Gastroesophageal sphincter (tissue), 4 donors: Measurements from ENCODE around the gene BCL2L13. TPM values are rescaled to one million over a fixed set of nuclear protein-coding genes. Genes with fewer than 3 reads are reported as not detected.

Experiments
- ATAC-seq: fragments of 150-250 bp; one replicate; pipeline ENCODE4 v1.9.1; 2016; ENCODE audit warnings: mild to moderate bottlenecking, moderate library complexity
- H3K27ac ChIP-seq, 4 donors: fragments of 200-600 bp; sonication (generic) in 3 of 4; 1 replicate in 3 of 4; 2 replicates in 1 of 4; pipeline ENCODE4 v1.5.1; 2016 to 2019
- H3K27me3 ChIP-seq: fragments of 200-600 bp; sonication (generic); one replicate; pipeline ENCODE4 v1.5.1; 2019
- H3K36me3 ChIP-seq, 2 donors: fragments of 200-600 bp; sonication (generic); one replicate each; pipeline ENCODE4 v1.5.1; 2019; ENCODE audit warnings: control low read depth in 1 of 2
- H3K4me1 ChIP-seq, 3 donors: fragments of 200-600 bp; sonication (generic); 1 replicate in 2 of 3; 2 replicates in 1 of 3; pipeline ENCODE4 v1.5.1; 2016 to 2019; ENCODE audit warnings: control low read depth in 2 of 3
- H3K4me3 ChIP-seq, 2 donors: fragments of 200-600 bp; sonication (generic); one replicate each; pipeline ENCODE4 v1.5.1; 2019; ENCODE audit warnings: mild to moderate bottlenecking in 1 of 2, moderate library complexity in 1 of 2
- H3K9me3 ChIP-seq, 3 donors: fragments of 200-600 bp; sonication (generic); one replicate each; pipeline ENCODE4 v1.5.1; 2017 to 2019; ENCODE audit warnings: control low read depth in 2 of 3
- EP300 ChIP-seq: sonication (generic); formaldehyde crosslinking; IDR thresholded peaks from one replicate; pipeline ENCODE4 v1.6.1; 2017; ENCODE audit warnings: antibody characterized with exemption, mild to moderate bottlenecking
- POLR2A ChIP-seq, 2 donors: fragments of 450-650 bp; IDR thresholded peaks; one replicate each; pipeline ENCODE4 v1.6.1; 2017; ENCODE audit warnings: antibody characterized with exemption in 2 of 2, mild to moderate bottlenecking in 2 of 2, moderate library complexity in 1 of 2
- POLR2AphosphoS5 ChIP-seq: sonication (generic); formaldehyde crosslinking; IDR thresholded peaks from one replicate; pipeline ENCODE4 v1.6.1; 2017; ENCODE audit warnings: antibody characterized with exemption
- WGBS, 2 donors: methylation state at CpG; one replicate each; pipeline ENCODE4 v1.1.5; 2018; ENCODE audit warnings: low coverage in 1 of 2; 5-methylcytosine and 5-hydroxymethylcytosine counted together
- total RNA-seq, 4 donors: library from RNA; depleted of rRNA; stranded (reverse); fragments of >200 nt; gene quantifications; one replicate each; pipeline ENCODE4 v1.1.0, GENCODE V29; 2016
- TF ChIP-seq, protein P1 (sequence below), 4 experiments: fragments of 200-600 bp in 2 of 4; fragments of 450-650 bp in 2 of 4; sonication (generic) in 1 of 4; IDR thresholded peaks; one replicate each; pipeline ENCODE4 v1.5.1; 2017 to 2019; ENCODE audit warnings: antibody characterized with exemption in 4 of 4, mild to moderate bottlenecking in 2 of 4, moderate library complexity in 2 of 4

BCL2L13 gene
- total RNA-seq, 4 donors from 2014 or later = 68.5 to 193 (median 131) TPM

DNA sequence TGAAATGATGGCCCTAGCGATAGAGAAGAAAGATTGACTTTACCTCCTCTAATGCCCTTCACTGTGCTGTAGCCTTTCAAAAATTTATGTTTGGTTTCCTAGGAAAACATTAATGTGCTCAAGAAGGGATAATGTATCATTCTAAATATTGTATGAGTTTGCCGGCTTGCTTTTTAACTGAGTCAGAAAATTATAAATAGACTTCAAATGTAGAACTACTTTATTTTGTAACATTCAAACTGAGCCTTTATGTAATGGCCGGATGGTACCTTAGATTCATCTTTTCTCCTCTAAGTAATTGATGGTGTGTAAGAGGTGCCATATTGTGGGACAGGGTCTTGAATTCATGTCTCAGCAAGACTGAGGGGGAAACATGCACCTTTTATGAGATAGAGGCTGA is 78.0 kb downstream of the BCL2L13 start:
- Histone ChIP-seq H3K36me3 (no peaks in the 10 kb centered on the region), H3K4me1 (peaks cover 0 to 48% (median 4%) of the 10 kb centered on the region in 3 donors), H3K27ac (peak overlapping the region; percentile 29 to 79 (median 70)), H3K9me3 (peaks cover 0 to 2% (median 0%) of the 10 kb centered on the region in 3 donors), H3K27me3 (no peaks in the 10 kb centered on the region), H3K4me3 (no peak overlapping the region)
- WGBS, 2 donors = 25 to 71% methylated on average over 3 of the region's 3 CpGs
- ATAC-seq = no peak
- no peak for TF ChIP-seq EP300
- TF ChIP-seq POLR2AphosphoS5 = no peak
- TF ChIP-seq, protein P1, sequence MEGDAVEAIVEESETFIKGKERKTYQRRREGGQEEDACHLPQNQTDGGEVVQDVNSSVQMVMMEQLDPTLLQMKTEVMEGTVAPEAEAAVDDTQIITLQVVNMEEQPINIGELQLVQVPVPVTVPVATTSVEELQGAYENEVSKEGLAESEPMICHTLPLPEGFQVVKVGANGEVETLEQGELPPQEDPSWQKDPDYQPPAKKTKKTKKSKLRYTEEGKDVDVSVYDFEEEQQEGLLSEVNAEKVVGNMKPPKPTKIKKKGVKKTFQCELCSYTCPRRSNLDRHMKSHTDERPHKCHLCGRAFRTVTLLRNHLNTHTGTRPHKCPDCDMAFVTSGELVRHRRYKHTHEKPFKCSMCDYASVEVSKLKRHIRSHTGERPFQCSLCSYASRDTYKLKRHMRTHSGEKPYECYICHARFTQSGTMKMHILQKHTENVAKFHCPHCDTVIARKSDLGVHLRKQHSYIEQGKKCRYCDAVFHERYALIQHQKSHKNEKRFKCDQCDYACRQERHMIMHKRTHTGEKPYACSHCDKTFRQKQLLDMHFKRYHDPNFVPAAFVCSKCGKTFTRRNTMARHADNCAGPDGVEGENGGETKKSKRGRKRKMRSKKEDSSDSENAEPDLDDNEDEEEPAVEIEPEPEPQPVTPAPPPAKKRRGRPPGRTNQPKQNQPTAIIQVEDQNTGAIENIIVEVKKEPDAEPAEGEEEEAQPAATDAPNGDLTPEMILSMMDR (IDR thresholded peaks at IDR 0.05) = no peak
- TF ChIP-seq POLR2A (IDR thresholded peaks at IDR 0.05) = no peak

DNA sequence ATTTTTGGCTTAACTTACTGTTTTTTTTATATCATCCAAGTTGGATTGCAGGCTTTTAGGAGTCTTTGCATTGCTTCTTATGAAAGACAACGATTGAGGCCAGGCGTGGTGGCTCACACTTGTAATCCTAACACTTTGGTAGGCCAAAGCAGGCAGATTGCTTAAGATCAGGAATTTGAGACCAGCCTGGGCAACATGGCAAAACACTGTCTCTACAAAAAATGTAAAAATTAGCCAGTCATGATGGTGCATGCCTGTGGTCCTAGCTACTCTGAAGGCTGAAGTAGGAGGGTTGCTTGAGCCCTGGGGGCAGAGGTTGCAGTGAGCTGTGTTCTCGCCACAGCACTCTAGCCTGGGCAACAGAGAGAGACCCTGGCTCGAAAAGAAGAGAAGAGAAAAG is 79.2 kb downstream of the BCL2L13 start:
- TF ChIP-seq, protein P1 (IDR thresholded peaks at IDR 0.05) = no peak
- TF ChIP-seq POLR2AphosphoS5 = no peak
- no peak for TF ChIP-seq EP300
- ATAC-seq = peak; percentile 68
- Histone ChIP-seq H3K27me3 (no peaks in the 10 kb centered on the region), H3K36me3 (no peaks in the 10 kb centered on the region), H3K9me3 (peaks cover 0 to 2% (median 0%) of the 10 kb centered on the region in 3 donors), H3K27ac (peak overlapping the region; percentile 54 to 79 (median 70)), H3K4me1 (peaks cover 0 to 36% (median 1%) of the 10 kb centered on the region in 3 donors), H3K4me3 (no peak overlapping the region)
- WGBS, 2 donors = 10 to 57% methylated on average over 2 to 4 of the region's 4 CpGs

DNA sequence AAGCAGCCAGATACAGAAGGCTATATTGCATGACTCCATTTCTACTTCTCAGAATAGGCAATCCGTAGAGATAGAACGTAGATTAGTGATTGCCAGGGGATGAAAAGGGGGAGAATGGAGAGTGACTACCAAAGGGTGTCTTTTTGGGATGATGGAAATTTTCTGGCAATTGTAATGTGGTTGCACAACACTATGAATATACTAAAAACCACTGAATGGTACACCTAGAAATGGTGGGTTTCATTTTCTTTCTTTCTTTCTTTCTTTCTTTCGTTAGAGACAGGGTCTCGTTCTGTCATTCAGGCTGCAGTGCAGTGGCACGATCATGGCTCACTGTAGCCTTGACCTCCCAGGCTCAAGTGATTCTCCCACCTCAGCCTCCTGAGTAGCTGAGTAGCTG is 81.4 kb downstream of the BCL2L13 start:
- H3K27ac ChIP-seq = no peak overlapping the region
- no peak overlapping the region for H3K4me3 ChIP-seq
- H3K36me3 ChIP-seq = no peaks in the 10 kb centered on the region
- H3K27me3 ChIP-seq = no peaks in the 10 kb centered on the region
- peaks cover 0 to 2% (median 0%) of the 10 kb centered on the region in 3 donors for H3K9me3 ChIP-seq
- 96% methylated on average over 5 of the region's 5 CpGs; no CpG with 5 or more reads in 1 of the 2 donors for WGBS, 2 donors
- no peak for TF ChIP-seq POLR2AphosphoS5
- TF ChIP-seq EP300 = no peak
- no peak for TF ChIP-seq POLR2A (IDR thresholded peaks at IDR 0.05)
- TF ChIP-seq, protein P1 (IDR thresholded peaks at IDR 0.05) = no peak
- ATAC-seq = no peak
- peaks cover 0 to 47% (median 0%) of the 10 kb centered on the region in 3 donors for H3K4me1 ChIP-seq

DNA sequence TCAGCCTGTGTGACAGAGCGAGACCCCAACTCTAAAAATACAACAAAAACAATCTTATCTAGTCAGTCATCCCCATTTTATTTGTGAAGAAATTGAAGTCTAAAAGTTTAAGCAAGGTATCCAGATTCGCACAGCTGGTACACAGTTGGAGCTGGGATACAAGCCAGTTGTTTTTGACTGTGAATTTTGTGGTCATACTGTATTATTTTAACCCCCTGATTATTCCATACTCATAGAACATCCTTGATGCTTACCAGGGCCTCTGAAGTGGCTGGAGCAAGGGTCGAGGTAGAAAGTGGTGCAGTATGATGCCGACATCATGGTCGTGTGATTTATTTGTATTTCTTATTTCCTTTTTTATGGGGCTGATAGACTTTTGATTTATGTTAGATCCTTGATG is 85.7 kb downstream of the BCL2L13 start:
- ATAC-seq = no peak
- no peak overlapping the region for H3K4me3 ChIP-seq
- TF ChIP-seq POLR2AphosphoS5 (no peak), EP300 (no peak), POLR2A (IDR thresholded peaks at IDR 0.05) (no peak)
- TF ChIP-seq, protein P1 (IDR thresholded peaks at IDR 0.05) = no peak
- H3K9me3 ChIP-seq = no peaks in the 10 kb centered on the region
- peaks cover 0 to 30% of the 10 kb centered on the region in 2 donors for H3K36me3 ChIP-seq
- WGBS, 2 donors = 88% methylated on average over 5 of the region's 5 CpGs
- no peaks in the 10 kb centered on the region for H3K27me3 ChIP-seq
- H3K4me1 ChIP-seq = peaks cover 0 to 40% (median 8%) of the 10 kb centered on the region in 3 donors
- H3K27ac ChIP-seq = peak overlapping the region; percentile 67 to 80 (median 75)

DNA sequence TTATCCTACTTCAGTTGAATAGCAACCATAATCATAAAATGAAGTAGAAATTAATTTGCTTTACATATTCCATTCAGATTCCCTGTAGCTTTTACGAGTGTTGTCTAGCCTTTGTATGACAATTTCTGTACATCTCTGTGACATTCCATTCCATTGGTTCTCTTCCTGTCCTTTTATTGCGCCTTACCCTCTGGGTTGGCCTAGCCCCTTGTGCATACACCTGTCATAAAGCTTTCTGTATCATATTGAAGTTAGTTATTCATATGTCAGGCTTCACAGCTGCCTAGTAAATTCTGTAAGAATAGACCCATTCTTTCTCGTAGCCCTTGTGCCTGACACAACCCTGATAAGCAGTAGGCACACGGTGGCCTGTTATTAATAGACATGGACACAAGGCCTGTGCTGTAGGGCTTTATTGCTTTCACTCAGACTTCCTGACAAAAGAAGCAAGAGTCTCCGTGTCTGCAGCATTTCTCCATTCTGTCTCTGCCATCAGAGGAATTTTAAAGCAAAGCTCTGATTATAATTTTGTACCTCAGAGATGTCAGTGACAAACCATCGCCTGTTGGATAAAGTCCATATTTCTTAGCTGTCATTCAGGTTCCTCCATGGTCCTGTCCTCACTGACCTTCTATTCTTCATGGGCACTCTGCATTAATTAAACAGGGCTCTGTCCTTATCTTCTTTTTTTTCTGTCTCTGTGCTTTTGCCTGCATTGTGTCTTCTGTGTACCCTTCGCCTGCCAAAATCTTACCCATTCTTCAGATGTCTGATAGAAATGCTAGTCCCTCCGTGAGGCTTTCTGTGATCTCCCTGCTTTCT is 86.3 kb downstream of the BCL2L13 start:
- TF ChIP-seq, protein P1 (IDR thresholded peaks at IDR 0.05) = no peak
- TF ChIP-seq EP300 = no peak
- TF ChIP-seq POLR2A (IDR thresholded peaks at IDR 0.05) = no peak
- TF ChIP-seq POLR2AphosphoS5 = no peak
- peak overlapping the region; percentile 67 to 80 (median 75) for H3K27ac ChIP-seq

More for the DNA sequence above, 86.3 kb downstream of the BCL2L13 start:
- Histone ChIP-seq H3K4me1 (peaks cover 0 to 40% (median 8%) of the 10 kb centered on the region in 3 donors), H3K27me3 (no peaks in the 10 kb centered on the region), H3K4me3 (no peak overlapping the region), H3K36me3 (peaks cover 0 to 37% of the 10 kb centered on the region in 2 donors), H3K9me3 (no peaks in the 10 kb centered on the region)
- WGBS, 2 donors = 42 to 43% methylated on average over 4 to 8 of the region's 8 CpGs
- no peak for ATAC-seq
